Body of pancreas (tissue), 4 donors: ENCODE results near the gene IGSF21.

Experiments
- CTCF ChIP-seq, 7 experiments: fragments of 450-650 bp in 4 of 7; fragments of 200-600 bp in 3 of 7; sonication (generic) in 3 of 7; IDR thresholded peaks; one replicate each; pipeline ENCODE4 v1.5.1; 2016 to 2019; ENCODE audit warnings: antibody characterized with exemption in 7 of 7
- POLR2A ChIP-seq, 3 donors: fragments of 450-650 bp; IDR thresholded peaks; one replicate each; pipeline ENCODE4 v1.6.1; 2016; ENCODE audit warnings: antibody characterized with exemption in 3 of 3, mild to moderate bottlenecking in 2 of 3

DNA sequence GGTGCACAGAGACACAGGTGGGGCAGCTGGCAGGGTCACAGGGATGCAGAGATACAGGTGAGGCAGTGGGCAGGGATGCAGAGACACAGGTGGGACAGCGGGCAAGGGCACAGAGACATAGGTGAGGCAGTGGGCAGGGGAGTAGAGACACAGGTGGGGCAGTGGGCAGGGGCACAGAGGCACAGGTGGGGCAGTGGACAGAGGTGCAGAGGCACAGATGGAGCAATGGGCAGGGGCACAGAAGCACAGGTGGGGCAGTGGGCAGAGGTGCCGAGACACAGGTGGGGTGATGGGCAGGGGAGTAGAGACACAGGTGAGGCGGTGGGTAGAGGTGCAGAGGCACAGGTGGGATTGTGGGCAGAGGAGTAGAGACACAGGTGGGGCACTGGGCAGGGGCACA lies 255.8 kb downstream of the IGSF21 start:
- TF ChIP-seq CTCF (IDR thresholded peaks at IDR 0.05) (no peak), POLR2A (IDR thresholded peaks at IDR 0.05) (no peak)
